ENCODE data around the gene TEX264. TPM values are rescaled to one million over a fixed set of nuclear protein-coding genes. Genes with fewer than 3 reads are reported as not detected.

Gene TEX264
- total RNA-seq, 4 donors from 2014 or later, result 48.0 to 73.8 (median 65.4) TPM

DNA sequence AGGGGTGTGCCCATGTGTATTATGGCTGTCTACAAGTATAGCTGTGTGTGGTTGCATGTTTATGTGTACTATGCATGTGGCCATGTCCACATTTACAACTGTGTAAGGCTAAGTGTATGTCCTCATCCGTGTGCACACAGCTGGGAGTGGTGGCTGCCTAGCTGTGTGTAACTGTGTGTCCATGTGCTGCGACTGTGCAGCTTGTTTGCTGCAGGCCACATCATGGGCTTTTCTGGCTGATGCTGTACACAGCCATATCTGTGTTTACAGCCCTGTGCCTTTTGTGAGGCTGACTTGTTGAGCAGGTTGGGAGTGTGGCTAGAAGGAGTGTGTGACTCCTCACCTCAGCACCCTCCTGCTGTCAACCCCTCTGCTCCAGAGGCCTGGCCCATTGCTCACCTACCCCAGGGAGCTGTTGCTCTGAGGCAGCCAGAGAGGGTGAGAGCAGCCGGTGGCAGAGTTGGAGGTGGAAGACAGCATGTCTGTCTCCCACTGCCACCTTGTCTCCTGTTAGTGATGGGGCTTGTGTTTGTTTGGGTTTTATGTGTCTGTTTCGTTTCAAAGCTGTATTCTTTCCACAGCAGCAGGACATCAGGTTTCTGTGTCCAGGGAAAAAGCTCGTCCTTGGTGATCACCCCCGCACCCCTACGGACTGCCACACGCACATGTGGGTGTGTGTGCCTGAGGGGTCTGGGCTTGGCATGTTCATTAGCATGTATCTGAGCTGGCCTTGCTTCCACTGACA, 34.4 kb downstream of the TEX264 start:
- no peaks in the 10 kb centered on the region for H3K9me3 ChIP-seq
- intact Hi-C loops (cut with DNase I), result no loop called here
- WGBS, result 95% methylated on average over 4 of the region's 8 CpGs
- no peak overlapping the region for H3K4me3 ChIP-seq
- TF ChIP-seq EP300 (IDR thresholded peaks at IDR 0.05), result no peak
- no peak for TF ChIP-seq POLR2AphosphoS5 (IDR thresholded peaks at IDR 0.05)
- TF ChIP-seq, protein P1, sequence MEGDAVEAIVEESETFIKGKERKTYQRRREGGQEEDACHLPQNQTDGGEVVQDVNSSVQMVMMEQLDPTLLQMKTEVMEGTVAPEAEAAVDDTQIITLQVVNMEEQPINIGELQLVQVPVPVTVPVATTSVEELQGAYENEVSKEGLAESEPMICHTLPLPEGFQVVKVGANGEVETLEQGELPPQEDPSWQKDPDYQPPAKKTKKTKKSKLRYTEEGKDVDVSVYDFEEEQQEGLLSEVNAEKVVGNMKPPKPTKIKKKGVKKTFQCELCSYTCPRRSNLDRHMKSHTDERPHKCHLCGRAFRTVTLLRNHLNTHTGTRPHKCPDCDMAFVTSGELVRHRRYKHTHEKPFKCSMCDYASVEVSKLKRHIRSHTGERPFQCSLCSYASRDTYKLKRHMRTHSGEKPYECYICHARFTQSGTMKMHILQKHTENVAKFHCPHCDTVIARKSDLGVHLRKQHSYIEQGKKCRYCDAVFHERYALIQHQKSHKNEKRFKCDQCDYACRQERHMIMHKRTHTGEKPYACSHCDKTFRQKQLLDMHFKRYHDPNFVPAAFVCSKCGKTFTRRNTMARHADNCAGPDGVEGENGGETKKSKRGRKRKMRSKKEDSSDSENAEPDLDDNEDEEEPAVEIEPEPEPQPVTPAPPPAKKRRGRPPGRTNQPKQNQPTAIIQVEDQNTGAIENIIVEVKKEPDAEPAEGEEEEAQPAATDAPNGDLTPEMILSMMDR (IDR thresholded peaks at IDR 0.05), result no peak
- TF ChIP-seq POLR2A (IDR thresholded peaks at IDR 0.05; ENCODE audit: low read depth), result no peak
- no peak for DNase-seq (ENCODE audit: extremely low spot score)
- H3K27me3 ChIP-seq, result no peaks in the 10 kb centered on the region
- no peak overlapping the region for H3K27ac ChIP-seq (replicated peaks in 1 of 4)
- H3K36me3 ChIP-seq, result peaks cover 10 to 55% (median 47%) of the 10 kb centered on the region in 4 donors
- H3K4me1 ChIP-seq, result peaks cover 0 to 15% (median 12%) of the 10 kb centered on the region in 4 donors

DNA sequence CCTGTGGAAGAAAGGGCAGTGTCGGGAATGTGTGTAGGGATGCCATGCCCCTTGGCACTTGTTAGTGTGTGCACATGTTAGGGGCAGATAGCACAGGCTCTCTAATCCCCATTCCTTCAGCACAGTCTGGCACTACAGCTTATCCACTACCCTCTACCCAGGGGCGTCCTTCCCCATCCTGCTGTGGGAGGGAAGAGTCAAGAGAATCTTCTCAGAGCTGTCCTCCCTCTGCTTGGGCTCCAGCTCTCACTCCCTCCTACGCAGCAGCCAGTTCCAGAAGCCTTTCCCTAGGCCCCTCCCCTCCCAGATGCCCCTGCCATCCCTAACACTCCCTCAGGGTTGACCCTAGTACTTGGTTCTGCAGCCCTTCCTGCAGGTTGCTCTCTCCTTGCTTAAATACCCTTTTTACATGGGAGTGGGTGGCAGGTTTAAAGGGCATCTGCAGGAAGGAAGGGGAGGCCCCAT, 35.0 kb downstream of the TEX264 start:
- 86% methylated on average over 3 of the region's 3 CpGs for WGBS
- Histone ChIP-seq H3K36me3 (peaks cover 10 to 49% (median 41%) of the 10 kb centered on the region in 4 donors), H3K27ac (replicated peaks in 1 of 4) (no peak overlapping the region), H3K4me3 (no peak overlapping the region), H3K27me3 (no peaks in the 10 kb centered on the region), H3K9me3 (no peaks in the 10 kb centered on the region), H3K4me1 (peaks cover 0 to 15% (median 12%) of the 10 kb centered on the region in 4 donors)
- no peak for DNase-seq (ENCODE audit: extremely low spot score)
- TF ChIP-seq POLR2AphosphoS5 (IDR thresholded peaks at IDR 0.05) (no peak), EP300 (IDR thresholded peaks at IDR 0.05) (no peak), POLR2A (IDR thresholded peaks at IDR 0.05; ENCODE audit: low read depth) (no peak)
- TF ChIP-seq, protein P1 (IDR thresholded peaks at IDR 0.05), result no peak
- intact Hi-C loops (cut with DNase I), result no loop called here

DNA sequence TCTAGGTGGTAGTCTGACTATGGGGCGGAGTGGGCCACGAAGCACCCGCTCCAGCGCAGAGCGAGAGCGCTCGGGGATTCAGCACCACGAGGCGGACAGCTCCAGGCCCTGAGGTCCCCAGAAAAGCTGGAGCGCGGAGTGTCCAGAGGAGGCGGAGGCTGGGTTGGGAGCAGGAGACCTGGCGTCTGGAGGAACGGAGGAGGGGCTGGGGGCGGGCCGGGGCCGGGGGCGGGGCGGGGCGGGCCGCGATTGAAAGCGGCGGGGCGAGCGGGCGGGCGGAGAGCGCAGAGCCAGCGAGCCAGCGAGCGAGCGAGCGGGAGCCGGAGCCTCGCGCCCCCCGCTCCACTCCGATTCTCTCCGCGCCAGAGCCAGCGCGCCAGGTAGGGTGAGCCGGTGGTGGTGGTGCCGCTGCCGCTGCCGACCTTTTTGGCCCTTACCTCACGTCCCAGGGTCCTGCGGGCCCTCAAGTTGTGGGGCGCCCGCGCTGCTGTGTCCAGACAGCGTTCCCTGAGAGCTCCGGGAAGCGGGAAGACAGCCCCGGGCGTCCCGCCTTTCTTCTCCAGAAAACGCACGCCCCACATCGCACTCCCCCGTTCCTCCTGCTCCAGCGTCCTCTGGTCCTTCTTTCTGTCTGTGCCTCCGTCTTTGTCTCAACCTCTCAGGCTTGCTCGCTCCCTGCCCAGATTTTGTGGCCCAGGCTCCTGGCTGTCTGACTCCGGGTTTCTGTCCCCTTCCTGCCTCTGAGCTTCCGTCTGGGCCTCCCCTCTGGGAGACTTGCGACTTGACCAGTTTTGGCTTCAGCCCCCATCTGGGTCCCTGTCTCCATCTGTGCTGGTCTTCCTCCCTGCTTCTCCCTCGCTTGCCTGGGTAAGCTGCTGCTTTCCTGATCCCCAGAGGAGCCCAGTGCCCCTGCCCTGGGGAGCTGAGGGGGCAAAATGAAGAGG, 36.0 kb downstream of the TEX264 start, which contains the start of gene GRM2:
TSS of gene GRM2 (plus strand) at position 281 of the 944 bp plus-strand sequence. CDS start 1,916 bp downstream, outside the sequence.
- no peaks in the 10 kb centered on the region for H3K9me3 ChIP-seq
- no peak within 1 kb of the TSS for H3K27ac ChIP-seq (replicated peaks in 1 of 4)
- WGBS, result 8% methylated on average over 23 of the region's 69 CpGs
- peak in 1 of 2 donors; percentile 48 for TF ChIP-seq POLR2AphosphoS5 (IDR thresholded peaks at IDR 0.05)
- TF ChIP-seq, protein P1 (IDR thresholded peaks at IDR 0.05), result peak in 1 of 3 experiments; percentile 8
- no peak for TF ChIP-seq POLR2A (IDR thresholded peaks at IDR 0.05; ENCODE audit: low read depth)
- H3K27me3 ChIP-seq, result no peaks in the 10 kb centered on the region
- intact Hi-C loops (cut with DNase I), result no loop called here
- peaks cover 0 to 15% (median 12%) of the 10 kb centered on the region in 4 donors for H3K4me1 ChIP-seq
- peak within 1 kb of the TSS; percentile 41 to 50 (median 43) for H3K4me3 ChIP-seq
- no peak for DNase-seq (ENCODE audit: extremely low spot score)
- peaks cover 10 to 39% (median 31%) of the 10 kb centered on the region in 4 donors for H3K36me3 ChIP-seq

DNA sequence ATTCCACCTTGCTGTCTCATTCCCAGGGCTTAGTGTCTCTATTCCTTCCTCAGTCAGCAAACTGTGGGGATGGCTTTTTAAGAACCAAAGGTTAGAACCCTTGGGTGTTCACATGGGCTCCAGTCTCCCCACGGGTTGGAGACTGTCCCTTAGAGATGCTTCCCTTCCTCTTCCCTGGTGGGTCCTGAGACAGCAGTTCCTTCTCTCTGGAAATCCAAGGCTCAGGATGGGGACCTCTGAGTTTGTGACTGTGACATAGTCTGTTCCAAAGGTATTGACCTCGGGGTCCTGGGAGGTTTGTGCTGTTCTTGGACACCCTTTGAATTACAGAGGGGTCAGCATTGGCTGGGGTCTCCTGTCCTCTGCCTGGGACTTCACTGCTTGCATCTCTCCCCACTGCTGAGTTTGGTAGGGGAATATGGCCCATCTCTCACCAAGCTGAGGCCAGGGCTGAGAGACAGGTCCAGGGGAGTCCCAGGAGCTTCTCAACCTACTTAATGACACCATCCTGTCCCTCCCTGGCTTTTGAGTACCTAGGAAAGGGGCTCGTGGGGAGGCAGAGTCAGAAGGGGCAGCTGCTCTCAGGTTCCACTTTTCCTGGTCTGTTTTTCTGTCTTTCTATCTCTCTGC, 37.3 kb downstream of the TEX264 start:
- Histone ChIP-seq H3K4me1 (peaks cover 0 to 15% (median 12%) of the 10 kb centered on the region in 4 donors), H3K27ac (replicated peaks in 1 of 4) (no peak overlapping the region), H3K9me3 (no peaks in the 10 kb centered on the region), H3K27me3 (no peaks in the 10 kb centered on the region), H3K36me3 (peaks cover 8 to 26% (median 19%) of the 10 kb centered on the region in 4 donors), H3K4me3 (no peak overlapping the region)
- DNase-seq (ENCODE audit: extremely low spot score), result no peak
- intact Hi-C loops (cut with DNase I), result no loop called here
- 63% methylated on average over 3 of the region's 3 CpGs for WGBS
- TF ChIP-seq POLR2A (IDR thresholded peaks at IDR 0.05; ENCODE audit: low read depth) (no peak), EP300 (IDR thresholded peaks at IDR 0.05) (no peak), POLR2AphosphoS5 (IDR thresholded peaks at IDR 0.05) (no peak)
- TF ChIP-seq, protein P1 (IDR thresholded peaks at IDR 0.05), result no peak
